SU-DHL-6 (cell line): ENCODE measurements around the gene PSEN1.

Experiments used
- H2AFZ ChIP-seq: fragments of 200-600 bp; sonication (generic); 2 replicates; pipeline ENCODE4 v1.6.1; 2014; ENCODE audit warnings: low read depth, mild to moderate bottlenecking, moderate library complexity, mixed read lengths, antibody characterized with exemption, low read length; ENCODE audit not compliant: severe bottlenecking
- H3F3A ChIP-seq: fragments of 200-600 bp; shearing (Covaris generic); 2 replicates; pipeline ENCODE4 v1.6.0; 2016; ENCODE audit warnings: antibody characterized with exemption, mild to moderate bottlenecking; ENCODE audit not compliant: insufficient read depth
- H3K27ac ChIP-seq: fragments of 200-600 bp; sonication (generic); 2 replicates; pipeline ENCODE4 v1.5.1; 2016; ENCODE audit warnings: low read depth, mild to moderate bottlenecking, low read length, moderate library complexity, mixed read lengths
- H3K27me3 ChIP-seq: fragments of 200-600 bp; sonication (generic), shearing (Covaris generic); 2 replicates; pipeline ENCODE4 v1.6.0; 2014; ENCODE audit warnings: mild to moderate bottlenecking, low read length
- H3K36me3 ChIP-seq: fragments of 200-600 bp; sonication (generic); 2 replicates; pipeline ENCODE4 v1.6.1; 2014; ENCODE audit warnings: mild to moderate bottlenecking, low read length, mixed read lengths
- H3K4me2 ChIP-seq: fragments of 300-600, 200-600 bp; shearing (Covaris generic), sonication (generic); 2 replicates; pipeline ENCODE4 v1.6.0; 2014; ENCODE audit warnings: low read length, low read depth, mild to moderate bottlenecking; ENCODE audit not compliant: poor library complexity, severe bottlenecking
- H3K4me3 ChIP-seq: fragments of 200-600 bp; sonication (generic); 2 replicates; pipeline ENCODE4 v1.5.1; 2014; ENCODE audit warnings: antibody characterized with exemption, low read length, mild to moderate bottlenecking, mixed read lengths; ENCODE audit not compliant: insufficient read depth, poor library complexity, severe bottlenecking
- H3K79me2 ChIP-seq: fragments of 200-600 bp; sonication (generic); 2 replicates; pipeline ENCODE4 v1.6.1; 2014; ENCODE audit warnings: mild to moderate bottlenecking, low read length, moderate library complexity; ENCODE audit not compliant: insufficient read depth
- H3K9ac ChIP-seq: fragments of 200-600 bp; sonication (generic); 2 replicates; pipeline ENCODE4 v1.7.0; 2014; ENCODE audit warnings: mild to moderate bottlenecking, low read length
- H3K9me2 ChIP-seq: fragments of 200-600 bp; sonication (generic); replicated peaks from 2 replicates; pipeline ENCODE4 v1.6.1; 2014; ENCODE audit warnings: low read length; ENCODE audit not compliant: insufficient read depth
- H3K9me3 ChIP-seq: fragments of 200-600 bp; sonication (generic); 2 replicates; pipeline ENCODE4 v1.6.1; 2014; ENCODE audit warnings: low read length, mixed read lengths; ENCODE audit not compliant: insufficient read depth
- H4K20me1 ChIP-seq: fragments of 200-600 bp; sonication (generic); 2 replicates; pipeline ENCODE4 v1.6.1; 2014; ENCODE audit warnings: low read depth, mild to moderate bottlenecking, antibody characterized with exemption, low read length, moderate library complexity, mixed read lengths
- EZH2phosphoT487 ChIP-seq: fragments of 200-600 bp; sonication (generic), shearing (Covaris generic); conservative IDR thresholded peaks from 2 replicates; pipeline ENCODE4 v1.6.1; 2018; ENCODE audit warnings: mild to moderate bottlenecking, antibody characterized with exemption, low read length, moderate library complexity, mixed read lengths
- TF ChIP-seq, protein P1 (sequence below): fragments of 200-600 bp; sonication (generic); IDR thresholded peaks from one replicate; pipeline ENCODE4 v1.5.1; 2017; ENCODE audit warnings: antibody characterized with exemption, mild to moderate bottlenecking, low read length, moderate library complexity; ENCODE audit not compliant: insufficient read depth, poor library complexity, severe bottlenecking

Gene PSEN1

DNA sequence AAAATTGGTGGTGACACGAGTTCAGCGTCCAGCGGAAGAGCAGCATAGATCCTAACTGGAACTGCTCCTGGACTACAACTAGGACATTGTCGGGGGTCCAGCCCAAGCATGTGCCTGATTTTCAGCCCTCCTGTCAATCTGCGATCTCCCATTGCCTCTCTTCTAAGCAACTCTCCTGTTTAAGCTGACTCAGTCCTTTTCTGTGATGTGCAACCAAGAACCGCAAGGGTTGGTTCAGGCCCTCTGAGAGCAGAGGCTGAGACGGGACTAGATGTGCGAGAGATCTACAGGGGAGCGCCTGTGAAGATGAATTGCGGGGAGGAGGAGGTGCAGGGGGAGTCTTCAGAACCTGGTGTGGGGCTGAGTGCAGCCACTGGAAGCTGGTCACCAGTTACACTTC, 97.3 kb downstream of the PSEN1 start:
- Histone ChIP-seq H3K79me2 (no peaks in the 10 kb centered on the region), H2AFZ (no peak overlapping the region), H3K36me3 (no peaks in the 10 kb centered on the region), H3K27ac (no peak overlapping the region), H3K27me3 (no peaks in the 10 kb centered on the region), H3F3A (no peaks in the 10 kb centered on the region), H3K9me3 (no peaks in the 10 kb centered on the region), H3K4me3 (no peak overlapping the region), H3K9me2 (no peaks in the 10 kb centered on the region), H3K4me2 (no peak overlapping the region), H3K9ac (no peak overlapping the region), H4K20me1 (no peaks in the 10 kb centered on the region)
- no peak for TF ChIP-seq EZH2phosphoT487
- TF ChIP-seq, protein P1, sequence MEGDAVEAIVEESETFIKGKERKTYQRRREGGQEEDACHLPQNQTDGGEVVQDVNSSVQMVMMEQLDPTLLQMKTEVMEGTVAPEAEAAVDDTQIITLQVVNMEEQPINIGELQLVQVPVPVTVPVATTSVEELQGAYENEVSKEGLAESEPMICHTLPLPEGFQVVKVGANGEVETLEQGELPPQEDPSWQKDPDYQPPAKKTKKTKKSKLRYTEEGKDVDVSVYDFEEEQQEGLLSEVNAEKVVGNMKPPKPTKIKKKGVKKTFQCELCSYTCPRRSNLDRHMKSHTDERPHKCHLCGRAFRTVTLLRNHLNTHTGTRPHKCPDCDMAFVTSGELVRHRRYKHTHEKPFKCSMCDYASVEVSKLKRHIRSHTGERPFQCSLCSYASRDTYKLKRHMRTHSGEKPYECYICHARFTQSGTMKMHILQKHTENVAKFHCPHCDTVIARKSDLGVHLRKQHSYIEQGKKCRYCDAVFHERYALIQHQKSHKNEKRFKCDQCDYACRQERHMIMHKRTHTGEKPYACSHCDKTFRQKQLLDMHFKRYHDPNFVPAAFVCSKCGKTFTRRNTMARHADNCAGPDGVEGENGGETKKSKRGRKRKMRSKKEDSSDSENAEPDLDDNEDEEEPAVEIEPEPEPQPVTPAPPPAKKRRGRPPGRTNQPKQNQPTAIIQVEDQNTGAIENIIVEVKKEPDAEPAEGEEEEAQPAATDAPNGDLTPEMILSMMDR, result no peak

DNA sequence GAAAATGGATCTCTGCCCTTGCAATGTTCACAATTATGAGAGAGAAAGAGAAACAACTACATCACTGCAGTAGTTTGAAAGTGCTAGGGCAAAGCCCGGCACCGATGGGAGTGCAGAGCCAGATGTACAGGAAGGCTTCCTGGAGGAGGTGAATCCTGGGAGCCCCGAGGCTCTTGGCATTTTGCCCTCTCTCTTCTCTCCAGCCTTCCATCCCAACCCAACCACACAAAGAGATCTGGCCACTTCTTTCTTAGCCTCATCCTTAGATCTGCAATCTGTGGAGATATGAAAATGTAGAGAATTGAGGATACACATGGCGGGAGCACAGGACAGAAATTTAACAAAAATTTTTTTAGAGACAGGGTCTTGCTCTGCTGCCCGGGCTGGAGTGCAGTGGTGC, 97.7 kb downstream of the PSEN1 start:
- Histone ChIP-seq H3F3A (no peaks in the 10 kb centered on the region), H3K9me3 (no peaks in the 10 kb centered on the region), H3K4me3 (no peak overlapping the region), H3K4me2 (no peak overlapping the region), H3K79me2 (no peaks in the 10 kb centered on the region), H2AFZ (no peak overlapping the region), H3K27me3 (no peaks in the 10 kb centered on the region), H3K9ac (no peak overlapping the region), H3K36me3 (no peaks in the 10 kb centered on the region), H3K27ac (no peak overlapping the region), H4K20me1 (no peaks in the 10 kb centered on the region), H3K9me2 (no peaks in the 10 kb centered on the region)
- TF ChIP-seq, protein P1, result no peak
- TF ChIP-seq EZH2phosphoT487, result no peak

DNA sequence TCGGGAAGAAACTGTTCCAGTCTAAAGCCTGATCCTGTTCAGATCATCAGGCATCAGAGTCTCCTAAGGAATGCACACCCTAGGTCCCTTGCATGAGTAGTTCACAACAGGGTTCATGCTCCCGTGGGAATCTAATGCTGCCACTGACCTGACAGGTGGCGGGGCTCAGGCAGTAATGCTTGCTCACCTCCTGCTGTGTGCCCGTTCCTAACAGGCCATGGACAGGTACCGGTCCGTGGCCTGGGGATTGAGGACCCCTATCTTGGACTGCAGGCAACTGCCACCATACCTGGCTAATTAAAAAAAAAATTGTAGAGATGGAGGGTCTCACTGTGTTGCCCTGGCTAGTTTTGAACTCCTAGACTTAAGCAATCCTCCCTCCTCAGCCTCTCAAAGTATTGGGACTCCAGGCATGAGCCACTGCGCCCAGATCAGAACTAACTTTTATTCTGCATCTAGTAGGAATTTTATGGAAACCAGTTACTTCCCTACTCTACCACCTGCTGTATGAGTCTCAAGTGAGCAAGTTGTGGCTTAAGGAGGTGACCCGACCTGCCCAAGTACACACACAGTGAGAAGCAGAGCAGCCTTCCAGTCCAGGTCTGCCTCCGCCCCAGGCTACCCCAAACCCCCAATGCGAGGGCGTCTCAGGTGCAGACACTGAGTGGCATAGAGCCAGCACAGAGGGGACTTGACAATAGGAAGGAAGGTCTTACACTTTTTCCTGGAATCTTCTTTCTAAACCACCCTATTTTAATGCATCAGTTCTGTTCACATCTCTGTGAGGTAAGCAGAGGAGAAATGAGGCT, 98.5 kb downstream of the PSEN1 start:
- Histone ChIP-seq H4K20me1 (no peaks in the 10 kb centered on the region), H3K36me3 (no peaks in the 10 kb centered on the region), H3K27ac (no peak overlapping the region), H3K4me3 (no peak overlapping the region), H3F3A (no peaks in the 10 kb centered on the region), H3K9me2 (no peaks in the 10 kb centered on the region), H3K27me3 (no peaks in the 10 kb centered on the region), H3K9me3 (no peaks in the 10 kb centered on the region), H3K79me2 (no peaks in the 10 kb centered on the region), H2AFZ (no peak overlapping the region), H3K4me2 (no peak overlapping the region), H3K9ac (no peak overlapping the region)
- no peak for TF ChIP-seq EZH2phosphoT487
- TF ChIP-seq, protein P1, result no peak
